RCC 7860 (cell line): ENCODE data around the gene RET.

Experiments used
- DNase-seq: peaks from one replicate; pipeline ENCODE4 v3.0.0-alpha.2; 2015; ENCODE audit warnings: low spot score
- FAIRE-seq: peaks from 2 replicates; lab custom pipeline; 2012; peaks lifted over from hg19 to GRCh38; lab: Jason Lieb, UNC

The RET gene

GRCh38 chr10:43061331-43061730 is 15.5 kb upstream of the RET start:
- FAIRE-seq, result no peak

GRCh38 chr10:43061760-43062159 is 15.1 kb upstream of the RET start:
- FAIRE-seq, result no peak
- peak; percentile 23 for DNase-seq

More at GRCh38 chr10:43061331-43061730, 15.5 kb upstream of the RET start:
- no peak for DNase-seq

GRCh38 chr10:43062402-43063160 is 14.3 kb upstream of the RET start:
- FAIRE-seq (no peak), DNase-seq (no peak)

GRCh38 chr10:43064331-43065075 is 12.4 kb upstream of the RET start:
- DNase-seq, result no peak
- no peak for FAIRE-seq

GRCh38 chr10:43065234-43065633 is 11.6 kb upstream of the RET start:
- no peak for DNase-seq
- FAIRE-seq, result no peak

GRCh38 chr10:43065761-43066160 is 11.1 kb upstream of the RET start:
- no peak for FAIRE-seq
- no peak for DNase-seq

GRCh38 chr10:43066481-43066880 is 10.4 kb upstream of the RET start:
- no peak for DNase-seq
- FAIRE-seq, result no peak

- DNase-seq (no peak), FAIRE-seq (no peak)
Measured at GRCh38 chr10:43067391-43068135, 9.3 kb upstream of the RET start.

GRCh38 chr10:43068136-43068395 is 8.8 kb upstream of the RET start:
- FAIRE-seq (no peak), DNase-seq (no peak)

- no peak for FAIRE-seq
- no peak for DNase-seq
Measured at GRCh38 chr10:43068471-43069210, 8.2 kb upstream of the RET start.

GRCh38 chr10:43069211-43069515 is 7.7 kb upstream of the RET start:
- DNase-seq, result no peak
- no peak for FAIRE-seq

GRCh38 chr10:43069579-43069978 is 7.3 kb upstream of the RET start:
- FAIRE-seq (no peak), DNase-seq (no peak)

- FAIRE-seq (no peak), DNase-seq (no peak)
Measured at GRCh38 chr10:43070121-43071085, 6.5 kb upstream of the RET start.

- FAIRE-seq (no peak), DNase-seq (no peak)
Measured at GRCh38 chr10:43071865-43072650, 4.8 kb upstream of the RET start.

- FAIRE-seq (no peak), DNase-seq (no peak)
Measured at GRCh38 chr10:43073191-43073590, 3.7 kb upstream of the RET start.

- FAIRE-seq (no peak), DNase-seq (no peak)
Measured at GRCh38 chr10:43073721-43074120, 3.1 kb upstream of the RET start.

GRCh38 chr10:43074409-43074808 is 2.5 kb upstream of the RET start:
- FAIRE-seq (no peak), DNase-seq (no peak)

- no peak for DNase-seq
- no peak for FAIRE-seq
Measured at GRCh38 chr10:43074827-43075611, 1.9 kb upstream of the RET start.

- DNase-seq (no peak), FAIRE-seq (no peak)
Measured at GRCh38 chr10:43075612-43076003, 1.3 kb upstream of the RET start.
